H1 (cell line): Measurements from ENCODE around the gene SLC25A3. TPM values are rescaled to one million over a fixed set of nuclear protein-coding genes. Genes with fewer than 3 reads are reported as not detected.

Experiments
- CTCF ChIA-PET: fragments of 300-600 bp; sonication (Branson Sonifier 250); formaldehyde crosslinking; loops from one replicate; lab custom pipeline; 2021; ENCODE audit not compliant: partially characterized antibody; lab: Charles Lee
- POLR2A ChIA-PET: fragments of 300-600 bp; sonication (Branson Sonifier 250); formaldehyde crosslinking; loops from one replicate; lab custom pipeline; 2021; ENCODE audit warnings: inconsistent platforms; ENCODE audit not compliant: partially characterized antibody; lab: Charles Lee
- DNase-seq, 2 experiments: peaks; one replicate each; pipeline versions ENCODE4 v3.0.0 to v3.0.0-alpha.2; 2010 to 2022; ENCODE audit warnings: low spot score in 2 of 2, low read depth in 1 of 2, mixed read lengths in 1 of 2
- FAIRE-seq: peaks from 2 replicates; lab custom pipeline; 2011; peaks lifted over from hg19 to GRCh38; lab: Jason Lieb, UNC
- H2AFZ ChIP-seq: 2 replicates; pipeline ENCODE4 v1.8.1; 2012; ENCODE audit warnings: low read length, inconsistent platforms
- H2AK5ac ChIP-seq: 2 replicates; pipeline ENCODE4 v1.6.1; 2013; ENCODE audit warnings: low read depth, low read length
- H2BK120ac ChIP-seq: replicated peaks from 2 replicates; pipeline ENCODE3; 2013; ENCODE audit warnings: low read depth, low read length, inconsistent platforms
- H2BK12ac ChIP-seq: 2 replicates; pipeline ENCODE4 v1.6.1; 2013; ENCODE audit warnings: low read depth, low read length
- H2BK15ac ChIP-seq: 2 replicates; pipeline ENCODE4 v1.6.1; 2013; ENCODE audit warnings: low read length
- H2BK20ac ChIP-seq: 2 replicates; pipeline ENCODE4 v1.6.1; 2013; ENCODE audit warnings: low read length
- H2BK5ac ChIP-seq: 2 replicates; pipeline ENCODE4 v1.6.1; 2013; ENCODE audit warnings: low read depth, low read length
- H3K14ac ChIP-seq: 2 replicates; pipeline ENCODE4 v1.6.1; 2013; ENCODE audit warnings: inconsistent platforms; ENCODE audit not compliant: insufficient read length
- H3K18ac ChIP-seq: 2 replicates; pipeline ENCODE4 v1.6.1; 2013; ENCODE audit warnings: low read length; ENCODE audit errors: extremely low read depth
- H3K23ac ChIP-seq: 2 replicates; pipeline ENCODE4 v1.6.1; 2013; ENCODE audit warnings: inconsistent platforms; ENCODE audit not compliant: insufficient read length
- H3K23me2 ChIP-seq: 2 replicates; pipeline ENCODE4 v1.6.1; 2013; ENCODE audit warnings: low read depth, low read length
- H3K27ac ChIP-seq: 2 replicates; pipeline ENCODE4 v1.6.1; 2011; ENCODE audit warnings: low read depth, low read length, inconsistent platforms
- H3K27me3 ChIP-seq, 4 experiments: replicated peaks in 1 of 4; 1 replicate in 1 of 4; 2 replicates in 3 of 4; pipeline versions ENCODE4 v1.6.1 to v1.8.1; 2011 to 2013; ENCODE audit warnings: low read length in 3 of 4, mild to moderate bottlenecking in 3 of 4, inconsistent platforms in 2 of 4, mixed read lengths in 2 of 4, moderate library complexity in 1 of 4; ENCODE audit not compliant: control insufficient read depth in 3 of 4, insufficient read depth in 3 of 4; ENCODE audit errors: extremely low read depth in 1 of 4
- H3K36me3 ChIP-seq, 4 experiments: 2 replicates each; pipeline versions ENCODE4 v1.6.1 to v1.8.1; 2011 to 2013; ENCODE audit warnings: mild to moderate bottlenecking in 4 of 4, low read length in 3 of 4, moderate library complexity in 2 of 4, control low read depth in 1 of 4, inconsistent platforms in 1 of 4; ENCODE audit not compliant: insufficient read depth in 4 of 4, control insufficient read depth in 2 of 4
- H3K4ac ChIP-seq: replicated peaks from 2 replicates; pipeline ENCODE3; 2013; ENCODE audit warnings: low read length, low read depth, mixed read lengths, inconsistent platforms; ENCODE audit not compliant: insufficient read length
- H3K4me1 ChIP-seq, 4 experiments: replicated peaks in 1 of 4; 1 replicate in 1 of 4; 2 replicates in 3 of 4; pipeline versions ENCODE4 v1.6.1 to v1.8.1; 2011 to 2013; ENCODE audit warnings: low read length in 3 of 4, inconsistent platforms in 2 of 4, mixed read lengths in 1 of 4; ENCODE audit not compliant: insufficient read depth in 4 of 4, control insufficient read depth in 3 of 4
- H3K4me2 ChIP-seq, 2 experiments: 2 replicates each; pipeline versions ENCODE4 v1.6.1 to v1.8.1; 2011 to 2013; ENCODE audit warnings: low read depth in 2 of 2, low read length in 2 of 2, control low read depth in 1 of 2, inconsistent platforms in 1 of 2, mild to moderate bottlenecking in 1 of 2; ENCODE audit not compliant: insufficient read depth in 1 of 2
- H3K4me3 ChIP-seq, 4 experiments: fragments of 200-600, 300-600 bp in 1 of 4; sonication (generic), shearing (Covaris generic), sonication (Bioruptor Twin) in 1 of 4; 2 replicates each; pipeline versions ENCODE4 v1.5.1 to v1.8.1; 2011 to 2016; ENCODE audit warnings: low read length in 4 of 4, low read depth in 3 of 4, control low read depth in 2 of 4, inconsistent platforms in 2 of 4, mild to moderate bottlenecking in 2 of 4, mixed read lengths in 1 of 4, moderate library complexity in 1 of 4; ENCODE audit not compliant: insufficient read depth in 2 of 4; ENCODE audit errors: extremely low read depth in 1 of 4
- H3K56ac ChIP-seq: replicated peaks from 2 replicates; pipeline ENCODE3; 2013; ENCODE audit warnings: low read depth, mild to moderate bottlenecking, mixed read lengths, low read length, inconsistent platforms; ENCODE audit not compliant: insufficient read length
- H3K79me1 ChIP-seq: 2 replicates; pipeline ENCODE4 v1.6.1; 2013; ENCODE audit warnings: low read depth, low read length, control low read depth
- H3K79me2 ChIP-seq, 2 experiments: 2 replicates each; pipeline versions ENCODE4 v1.6.1 to v1.8.1; 2012 to 2013; ENCODE audit warnings: low read length in 2 of 2, mild to moderate bottlenecking in 2 of 2, inconsistent platforms in 1 of 2; ENCODE audit not compliant: insufficient read depth in 2 of 2, control insufficient read depth in 1 of 2
- H3K9ac ChIP-seq, 4 experiments: replicated peaks in 1 of 4; 1 replicate in 1 of 4; 2 replicates in 3 of 4; pipeline versions ENCODE4 v1.6.1 to v1.8.1; 2011 to 2013; ENCODE audit warnings: low read depth in 3 of 4, low read length in 3 of 4, control low read depth in 2 of 4, mild to moderate bottlenecking in 2 of 4, moderate library complexity in 2 of 4, inconsistent platforms in 1 of 4; ENCODE audit errors: extremely low read depth in 1 of 4
- H3K9me3 ChIP-seq, 2 experiments: 2 replicates each; pipeline versions ENCODE4 v1.6.1 to v1.8.1; 2012 to 2013; ENCODE audit warnings: mild to moderate bottlenecking in 2 of 2, moderate library complexity in 2 of 2, control low read depth in 1 of 2, inconsistent platforms in 1 of 2, low read depth in 1 of 2, low read length in 1 of 2, mixed read lengths in 1 of 2; ENCODE audit not compliant: insufficient read depth in 2 of 2
- H4K20me1 ChIP-seq, 2 experiments: replicated peaks in 1 of 2; 2 replicates each; pipeline versions ENCODE3 to v1.8.1; 2011 to 2013; ENCODE audit warnings: inconsistent platforms in 2 of 2, low read length in 2 of 2, mild to moderate bottlenecking in 1 of 2; ENCODE audit not compliant: insufficient read depth in 2 of 2, control insufficient read depth in 1 of 2
- H4K5ac ChIP-seq: 2 replicates; pipeline ENCODE4 v1.6.1; 2013; ENCODE audit warnings: low read length, low read depth, mixed read lengths, inconsistent platforms; ENCODE audit not compliant: insufficient read length
- H4K8ac ChIP-seq: 2 replicates; pipeline ENCODE4 v1.8.0; 2013; ENCODE audit warnings: mild to moderate bottlenecking, moderate library complexity, low read length, inconsistent platforms; ENCODE audit not compliant: insufficient read depth; ENCODE audit errors: extremely low read depth
- H4K91ac ChIP-seq: replicated peaks from 2 replicates; pipeline ENCODE3; 2013; ENCODE audit warnings: low read length, mixed read lengths, inconsistent platforms; ENCODE audit not compliant: insufficient read length
- CTCF ChIP-seq, 3 experiments: IDR thresholded peaks; 1 replicate in 2 of 3; 2 replicates in 1 of 3; pipeline versions ENCODE4 v1.5.1 to v1.6.1; 2011; ENCODE audit warnings: low read length in 3 of 3, mild to moderate bottlenecking in 3 of 3, inconsistent platforms in 2 of 3, low read depth in 1 of 3, moderate library complexity in 1 of 3; ENCODE audit not compliant: insufficient read depth in 1 of 3; ENCODE audit errors: control extremely low read depth in 1 of 3
- EZH2 ChIP-seq: fragments of 200-600 bp; sonication (generic); IDR thresholded peaks from 2 replicates; pipeline ENCODE4 v1.7.1; 2012; ENCODE audit warnings: low read depth, mild to moderate bottlenecking, moderate library complexity, low read length, inconsistent platforms; ENCODE audit not compliant: severe bottlenecking
- FOSL1 ChIP-seq: IDR thresholded peaks from 2 replicates; pipeline ENCODE4 v1.6.1; 2011; ENCODE audit warnings: mild to moderate bottlenecking, low read depth, low read length, moderate library complexity; ENCODE audit not compliant: insufficient read depth
- HDAC6 ChIP-seq: IDR thresholded peaks from one replicate; pipeline ENCODE4 v1.7.1; 2012; ENCODE audit warnings: low read depth, mild to moderate bottlenecking, inconsistent platforms, low read length, moderate library complexity
- MAFK ChIP-seq: IDR thresholded peaks from 2 replicates; pipeline ENCODE4 v1.6.1; 2012; ENCODE audit warnings: low read depth, mild to moderate bottlenecking, improper control_type of control experiment, low read length
- NRF1 ChIP-seq: IDR thresholded peaks from 2 replicates; pipeline ENCODE4 v1.6.1; 2011; ENCODE audit warnings: mild to moderate bottlenecking, low read depth, low read length, improper control_type of control experiment
- RAD21 ChIP-seq, 2 experiments: IDR thresholded peaks in 1 of 2; conservative IDR thresholded peaks in 1 of 2; 2 replicates each; pipeline ENCODE4 v1.6.1; 2011; ENCODE audit warnings: low read depth in 2 of 2, low read length in 2 of 2, improper control_type of control experiment in 1 of 2, inconsistent platforms in 1 of 2, mild to moderate bottlenecking in 1 of 2, moderate library complexity in 1 of 2
- SIN3A ChIP-seq, 2 experiments: IDR thresholded peaks in 1 of 2; conservative IDR thresholded peaks in 1 of 2; 2 replicates each; pipeline ENCODE4 v1.6.1; 2011 to 2012; ENCODE audit warnings: low read length in 2 of 2, improper control_type of control experiment in 1 of 2, low read depth in 1 of 2, mild to moderate bottlenecking in 1 of 2
- SIRT6 ChIP-seq: IDR thresholded peaks from one replicate; pipeline ENCODE4 v1.7.1; 2012; ENCODE audit warnings: low read length, inconsistent platforms
- SIX5 ChIP-seq: IDR thresholded peaks from 2 replicates; pipeline ENCODE4 v1.6.1; 2011; ENCODE audit warnings: mild to moderate bottlenecking, low read depth, low read length
- SP1 ChIP-seq: IDR thresholded peaks from 2 replicates; pipeline ENCODE4 v1.6.1; 2011; ENCODE audit warnings: low read depth, low read length
- WGBS, 2 experiments: shearing (Covaris generic) in 1 of 2; methylation state at CpG; one replicate each; pipeline versions ENCODE4 v1.1.6 to v1.1.7; 2013 to 2015; ENCODE audit warnings: low lambda C conversion rate in 2 of 2, mixed read lengths in 2 of 2, inconsistent platforms in 1 of 2, low coverage in 1 of 2, missing lambda C conversion rate in 1 of 2; ENCODE audit not compliant: insufficient replicate concordance in 2 of 2, insufficient coverage in 1 of 2, insufficient read length in 1 of 2; ENCODE audit errors: extremely low coverage in 1 of 2, missing lambda C conversion rate in 1 of 2; 5-methylcytosine and 5-hydroxymethylcytosine counted together
- polyA plus RNA-seq, 7 experiments: library from polyadenylated mRNA; depleted of rRNA in 3 of 7; stranded (reverse) in 5 of 7; unstranded in 2 of 7; fragments of >200 nt in 5 of 7; fragments of 200-250 nt in 2 of 7; gene quantifications; 1 replicate in 5 of 7; 2 replicates in 1 of 7; 4 replicates in 1 of 7; pipeline versions ENCODE4 v1.2.1 to v1.2.3, GENCODE V29; 2011 to 2013; ENCODE audit warnings: missing spikeins in 2 of 7, mixed read lengths in 2 of 7
- total RNA-seq: library from RNA; stranded (reverse); fragmentation: NEBNext Ultra II Directional; extraction: Animal tissue kit (Norgen Biotek cat#: 25700); gene quantifications from 2 replicates; pipeline ENCODE4 v1.2.1, GENCODE V29; 2021

The SLC25A3 gene
- total and polyA plus RNA-seq, 2 of the 8 experiments (the other 6 are each of a cell fraction or from before 2014, with no cell fraction given): 702 to 709 TPM

GRCh38 chr12:98579347-98579746 lies 14.1 kb upstream of the SLC25A3 start:
- Histone ChIP-seq H2BK20ac (no peak overlapping the region), H3K4me2 (no peak overlapping the region), H3K27ac (no peak overlapping the region), H3K4me1 (no peaks in the 10 kb centered on the region), H4K8ac (no peak overlapping the region), H2BK12ac (no peak overlapping the region), H4K5ac (no peak overlapping the region), H3K36me3 (no peaks in the 10 kb centered on the region), H3K4me3 (no peak overlapping the region), H3K4ac (no peak overlapping the region), H3K79me2 (no peaks in the 10 kb centered on the region), H3K23ac (no peak overlapping the region), H3K9ac (no peak overlapping the region), H3K23me2 (no peaks in the 10 kb centered on the region; the same call in 1 of the 2 replicates), H3K14ac (no peak overlapping the region), H3K27me3 (no peaks in the 10 kb centered on the region), H2AK5ac (no peak overlapping the region), H4K20me1 (no peaks in the 10 kb centered on the region), H2BK120ac (no peak overlapping the region), H3K79me1 (no peaks in the 10 kb centered on the region), H2AFZ (no peak overlapping the region), H3K18ac (no peak overlapping the region), H2BK15ac (no peak overlapping the region), H3K9me3 (no peaks in the 10 kb centered on the region), H2BK5ac (no peak overlapping the region), H3K56ac (no peak overlapping the region), H4K91ac (no peak overlapping the region)
- POLR2A ChIA-PET: interaction anchor here (1.1 kb wide), 1 partner anchor 24 kb away, joined by 3 read pairs; no protein-coding TSS in a partner anchor
- 91% methylated on average over 5 of the region's 5 CpGs; no CpG with 5 or more reads in 1 of the 2 experiments for WGBS, 2 experiments
- DNase-seq (no peak), FAIRE-seq (no peak)
- CTCF ChIA-PET: interaction anchor here (0.9 to 2.4 kb wide), 2 partner anchors 12 to 13 kb away, joined by 3 to 16 read pairs; no protein-coding TSS in a partner anchor
- no peak for TF ChIP-seq EZH2
- TF ChIP-seq HDAC6: no peak
- TF ChIP-seq SIN3A (conservative IDR thresholded peaks at IDR 0.05 in 1 of 2, IDR thresholded peaks at IDR 0.05 in 1 of 2; ENCODE audit: low read depth in 1 of 2, low read length in 2 of 2): no peak
- TF ChIP-seq NRF1: no peak
- no peak for TF ChIP-seq SIRT6
- TF ChIP-seq SIX5: no peak
- TF ChIP-seq RAD21 (IDR thresholded peaks at IDR 0.05 in 1 of 2, conservative IDR thresholded peaks at IDR 0.05 in 1 of 2; ENCODE audit: low read depth in 2 of 2, low read length in 2 of 2): no peak
- no peak for TF ChIP-seq SP1
- no peak for TF ChIP-seq CTCF (IDR thresholded peaks at IDR 0.05; ENCODE audit: control extremely low read depth in 1 of 3, insufficient read depth in 1 of 3, low read depth in 1 of 3, low read length in 3 of 3)
- no peak for TF ChIP-seq FOSL1
- no peak for TF ChIP-seq MAFK
